Tibial nerve (tissue), 4 donors: ENCODE measurements around the gene STARD9. TPM values are rescaled to one million over a fixed set of nuclear protein-coding genes. Genes with fewer than 3 reads are reported as not detected.
"Not testable (repeated sequence)": the region's sequence is repeated elsewhere in the genome, so short reads cannot be mapped to it uniquely, and the experiment has no call there.

ENCODE experiments used
- DNase-seq, 2 donors: peaks; one replicate each; pipeline ENCODE4 v3.0.0-alpha.2; 2019; ENCODE audit warnings: low spot score in 2 of 2
- H3K27ac ChIP-seq, 4 donors: fragments of 200-600 bp; sonication (generic) in 3 of 4; one replicate each; pipeline ENCODE4 v1.5.1; 2017 to 2019; ENCODE audit warnings: mild to moderate bottlenecking in 1 of 4
- H3K27me3 ChIP-seq, 2 donors: fragments of 200-600 bp; sonication (generic) in 1 of 2; one replicate each; pipeline versions ENCODE4 v1.5.1 to v1.6.0; 2017 to 2019
- H3K36me3 ChIP-seq, 3 donors: fragments of 200-600 bp; sonication (generic); one replicate each; pipeline ENCODE4 v1.5.1; 2018 to 2019
- H3K4me1 ChIP-seq, 4 donors: fragments of 200-600 bp; sonication (generic) in 3 of 4; one replicate each; pipeline ENCODE4 v1.5.1; 2017 to 2019
- H3K4me3 ChIP-seq, 4 donors: fragments of 200-600 bp; sonication (generic) in 3 of 4; one replicate each; pipeline ENCODE4 v1.5.1; 2017 to 2019; ENCODE audit warnings: mild to moderate bottlenecking in 1 of 4, moderate library complexity in 1 of 4
- H3K9me3 ChIP-seq, 4 donors: fragments of 200-600 bp; sonication (generic) in 3 of 4; one replicate each; pipeline ENCODE4 v1.5.1; 2017 to 2019
- CTCF ChIP-seq, 5 experiments: fragments of 200-600 bp in 3 of 5; fragments of 450-650 bp in 2 of 5; sonication (generic) in 3 of 5; IDR thresholded peaks; one replicate each; pipeline ENCODE4 v1.5.1; 2016 to 2019; ENCODE audit warnings: antibody characterized with exemption in 5 of 5, mild to moderate bottlenecking in 3 of 5, moderate library complexity in 2 of 5
- EP300 ChIP-seq, 2 donors: sonication (generic); formaldehyde crosslinking; IDR thresholded peaks; one replicate each; pipeline ENCODE4 v1.6.1; 2017; ENCODE audit warnings: antibody characterized with exemption in 2 of 2, mild to moderate bottlenecking in 1 of 2
- POLR2A ChIP-seq, 2 donors: fragments of 450-650 bp; IDR thresholded peaks; one replicate each; pipeline ENCODE4 v1.6.1; 2017; ENCODE audit warnings: antibody characterized with exemption in 2 of 2, mild to moderate bottlenecking in 2 of 2, moderate library complexity in 2 of 2
- WGBS, 2 donors: methylation state at CpG; one replicate each; pipeline ENCODE4 v1.1.5; 2018; 5-methylcytosine and 5-hydroxymethylcytosine counted together
- total RNA-seq, 4 donors: library from RNA; depleted of rRNA; stranded (reverse); fragments of >200 nt; gene quantifications; one replicate each; pipeline ENCODE4 v1.1.0, GENCODE V29; 2016

The STARD9 gene
- total RNA-seq, 4 donors from 2014 or later: 66.6 to 95.1 (median 80.3) TPM

DNA sequence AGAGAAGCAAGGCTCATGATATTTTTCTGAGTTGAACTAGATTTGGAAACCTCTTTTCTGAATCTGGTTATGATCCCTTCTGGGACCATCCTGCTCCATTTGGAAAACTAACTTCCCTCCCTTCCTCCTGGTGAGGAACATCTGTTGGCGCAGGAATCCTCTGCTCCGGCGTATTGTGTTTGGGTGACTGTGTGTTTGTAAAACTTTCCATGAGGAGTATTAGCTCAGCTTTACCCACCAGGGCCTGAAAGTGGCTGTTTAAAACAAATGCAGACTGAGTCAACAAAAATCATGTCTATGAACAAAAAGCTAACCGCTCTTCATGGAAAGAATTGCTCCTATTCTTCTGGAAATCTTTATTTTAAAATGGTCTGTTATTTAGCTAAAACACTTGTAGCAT lies 17.7 kb downstream of the STARD9 start:
- H3K4me3 ChIP-seq: peak overlapping the region in 1 of 4 donors; percentile 26
- no peaks in the 10 kb centered on the region for H3K27me3 ChIP-seq
- 15 to 37% methylated on average over 4 of the region's 4 CpGs for WGBS, 2 donors
- H3K36me3 ChIP-seq: no peaks in the 10 kb centered on the region
- peak; percentile 35 to 70 for DNase-seq
- no peaks in the 10 kb centered on the region for H3K9me3 ChIP-seq
- TF ChIP-seq CTCF (IDR thresholded peaks at IDR 0.05) (no peak), EP300 (IDR thresholded peaks at IDR 0.05) (peak in 1 of 2 donors; percentile 78)
- peaks cover 0 to 89% (median 41%) of the 10 kb centered on the region in 4 donors for H3K4me1 ChIP-seq
- peak overlapping the region; percentile 74 to 93 (median 86) for H3K27ac ChIP-seq

- Histone ChIP-seq H3K4me3 (no peak overlapping the region), H3K27ac (peak overlapping the region; percentile 74 to 93 (median 86)), H3K27me3 (no peaks in the 10 kb centered on the region), H3K36me3 (no peaks in the 10 kb centered on the region), H3K9me3 (no peaks in the 10 kb centered on the region), H3K4me1 (peaks cover 0 to 80% (median 39%) of the 10 kb centered on the region in 4 donors)
- WGBS, 2 donors: 47 to 49% methylated on average over 5 of the region's 5 CpGs
- no peak for DNase-seq
- TF ChIP-seq EP300 (IDR thresholded peaks at IDR 0.05) (no peak), POLR2A (IDR thresholded peaks at IDR 0.05) (no peak), CTCF (IDR thresholded peaks at IDR 0.05) (no peak)
These were observed 18.7 kb downstream of the STARD9 start for GRCh38 chr15:42594095-42594494.

DNA sequence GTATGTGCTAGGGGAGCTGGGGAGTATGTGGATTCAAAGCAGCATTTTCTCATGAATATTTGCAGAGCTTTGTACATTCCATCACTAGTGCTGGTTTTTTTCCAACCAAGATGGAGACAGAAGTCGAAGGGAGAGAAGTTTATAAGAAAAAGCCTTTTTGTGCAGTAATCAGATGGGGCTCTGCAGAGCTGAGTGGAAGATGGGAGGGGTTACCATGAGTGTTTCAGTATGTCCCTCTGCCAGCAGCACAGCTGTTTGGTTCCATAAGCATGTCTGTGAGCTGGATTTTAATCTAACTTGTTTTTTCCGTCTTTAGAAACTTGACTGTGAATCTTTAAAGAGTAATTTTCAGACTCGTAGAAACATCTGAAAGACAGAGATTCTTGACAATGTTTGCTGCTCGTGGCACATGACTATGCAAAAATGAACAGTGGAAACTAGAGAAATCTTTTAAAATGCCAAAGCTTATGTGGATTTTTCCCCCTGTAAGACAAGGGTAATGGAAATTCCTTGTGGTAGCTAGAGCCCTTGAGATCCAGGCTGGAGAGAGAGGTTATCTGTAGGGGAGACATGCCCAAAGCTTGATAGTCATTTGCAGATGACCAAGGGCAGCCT lies 20.3 kb downstream of the STARD9 start:
- H3K27me3 ChIP-seq: no peaks in the 10 kb centered on the region
- H3K9me3 ChIP-seq: no peaks in the 10 kb centered on the region
- H3K36me3 ChIP-seq: no peaks in the 10 kb centered on the region
- no peak for DNase-seq
- 14 to 23% methylated on average over 4 of the region's 4 CpGs for WGBS, 2 donors
- H3K27ac ChIP-seq: peak overlapping the region; percentile 13 to 93 (median 60)
- H3K4me1 ChIP-seq: peaks cover 0 to 65% (median 34%) of the 10 kb centered on the region in 4 donors
- H3K4me3 ChIP-seq: no peak overlapping the region
- TF ChIP-seq POLR2A (IDR thresholded peaks at IDR 0.05) (no peak), CTCF (IDR thresholded peaks at IDR 0.05) (no peak), EP300 (IDR thresholded peaks at IDR 0.05) (no peak)

DNA sequence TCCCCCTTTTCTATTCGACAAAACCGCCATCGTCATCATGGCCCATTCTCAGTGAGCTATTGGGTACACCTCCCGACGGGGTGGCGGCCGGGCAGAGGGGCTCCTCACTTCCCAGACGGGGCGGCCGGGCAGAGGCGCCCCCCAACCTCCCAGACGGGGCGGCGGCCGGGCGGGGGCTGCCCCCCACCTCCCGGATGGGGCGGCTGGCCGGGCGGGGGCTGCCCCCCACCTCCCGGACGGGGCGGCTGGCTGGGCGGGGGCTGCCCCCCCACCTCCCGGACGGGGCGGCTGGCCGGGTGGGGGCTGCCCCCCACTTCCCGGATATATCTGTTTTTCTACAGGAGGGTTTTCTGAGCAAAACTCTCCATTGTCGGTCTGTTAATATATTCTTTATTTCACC lies 25.9 kb downstream of the STARD9 start:
- H3K9me3 ChIP-seq, H3K36me3 ChIP-seq, DNase-seq, H3K27ac ChIP-seq, H3K27me3 ChIP-seq, H3K4me3 ChIP-seq: not testable (repeated sequence)
- peaks cover 8 to 45% (median 19%) of the 10 kb centered on the region in 4 donors for H3K4me1 ChIP-seq
- WGBS, 2 donors: 92 to 95% methylated on average over 22 to 27 of the region's 30 CpGs

- no peak for DNase-seq
- H3K27ac ChIP-seq: no peak overlapping the region
- H3K27me3 ChIP-seq: no peaks in the 10 kb centered on the region
- TF ChIP-seq EP300 (IDR thresholded peaks at IDR 0.05) (no peak), POLR2A (IDR thresholded peaks at IDR 0.05) (no peak), CTCF (IDR thresholded peaks at IDR 0.05) (no peak)
- peaks cover 0 to 8% (median 0%) of the 10 kb centered on the region in 3 donors for H3K36me3 ChIP-seq
- WGBS, 2 donors: 93 to 94% methylated on average over 3 of the region's 3 CpGs
- H3K4me1 ChIP-seq: peaks cover 7 to 35% (median 13%) of the 10 kb centered on the region in 4 donors
- H3K9me3 ChIP-seq: no peaks in the 10 kb centered on the region
- no peak overlapping the region for H3K4me3 ChIP-seq
These were observed 27.1 kb downstream of the STARD9 start for GRCh38 chr15:42602501-42602900.
